Tibial nerve (tissue), 4 donors: ENCODE data around the gene NEU2.

Experiments used
- EP300 ChIP-seq, 2 donors: sonication (generic); formaldehyde crosslinking; IDR thresholded peaks; one replicate each; pipeline ENCODE4 v1.6.1; 2017; ENCODE audit warnings: antibody characterized with exemption in 2 of 2, mild to moderate bottlenecking in 1 of 2
- POLR2A ChIP-seq, 2 donors: fragments of 450-650 bp; IDR thresholded peaks; one replicate each; pipeline ENCODE4 v1.6.1; 2017; ENCODE audit warnings: antibody characterized with exemption in 2 of 2, mild to moderate bottlenecking in 2 of 2, moderate library complexity in 2 of 2
- TF ChIP-seq, protein P1 (sequence below), 5 experiments: fragments of 200-600 bp in 3 of 5; fragments of 450-650 bp in 2 of 5; sonication (generic) in 3 of 5; IDR thresholded peaks; one replicate each; pipeline ENCODE4 v1.5.1; 2016 to 2019; ENCODE audit warnings: antibody characterized with exemption in 5 of 5, mild to moderate bottlenecking in 3 of 5, moderate library complexity in 2 of 5

DNA sequence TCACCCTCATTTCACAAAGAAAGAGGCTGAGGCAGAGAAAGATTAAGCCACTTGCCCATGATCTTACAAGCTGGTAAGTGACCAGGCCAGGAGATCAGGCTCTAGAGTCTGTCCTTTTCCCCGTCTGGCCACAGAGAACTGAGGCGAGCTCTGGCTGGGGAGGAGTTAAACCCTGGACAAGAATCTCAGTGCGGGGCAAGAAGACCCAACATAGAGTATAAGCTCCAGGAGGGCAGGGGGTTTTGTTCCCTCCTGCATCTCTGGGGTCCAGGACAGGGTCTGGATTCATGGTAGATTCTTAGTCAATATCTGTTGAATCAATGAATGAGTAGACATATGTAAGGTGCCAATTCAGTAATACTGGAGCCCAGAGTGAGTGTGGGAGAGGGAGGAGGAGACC, 14.7 kb downstream of the NEU2 start:
- TF ChIP-seq, protein P1, sequence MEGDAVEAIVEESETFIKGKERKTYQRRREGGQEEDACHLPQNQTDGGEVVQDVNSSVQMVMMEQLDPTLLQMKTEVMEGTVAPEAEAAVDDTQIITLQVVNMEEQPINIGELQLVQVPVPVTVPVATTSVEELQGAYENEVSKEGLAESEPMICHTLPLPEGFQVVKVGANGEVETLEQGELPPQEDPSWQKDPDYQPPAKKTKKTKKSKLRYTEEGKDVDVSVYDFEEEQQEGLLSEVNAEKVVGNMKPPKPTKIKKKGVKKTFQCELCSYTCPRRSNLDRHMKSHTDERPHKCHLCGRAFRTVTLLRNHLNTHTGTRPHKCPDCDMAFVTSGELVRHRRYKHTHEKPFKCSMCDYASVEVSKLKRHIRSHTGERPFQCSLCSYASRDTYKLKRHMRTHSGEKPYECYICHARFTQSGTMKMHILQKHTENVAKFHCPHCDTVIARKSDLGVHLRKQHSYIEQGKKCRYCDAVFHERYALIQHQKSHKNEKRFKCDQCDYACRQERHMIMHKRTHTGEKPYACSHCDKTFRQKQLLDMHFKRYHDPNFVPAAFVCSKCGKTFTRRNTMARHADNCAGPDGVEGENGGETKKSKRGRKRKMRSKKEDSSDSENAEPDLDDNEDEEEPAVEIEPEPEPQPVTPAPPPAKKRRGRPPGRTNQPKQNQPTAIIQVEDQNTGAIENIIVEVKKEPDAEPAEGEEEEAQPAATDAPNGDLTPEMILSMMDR (IDR thresholded peaks at IDR 0.05) = no peak
- TF ChIP-seq POLR2A (IDR thresholded peaks at IDR 0.05) (no peak), EP300 (IDR thresholded peaks at IDR 0.05) (no peak)
